Fibroblast of lung (primary cell): Measurements from ENCODE around the gene RMRP.

ENCODE experiments used
- CTCF ChIP-seq, 2 donors: IDR thresholded peaks in 1 of 2; conservative IDR thresholded peaks in 1 of 2; 1 replicate in 1 of 2; 2 replicates in 1 of 2; pipeline ENCODE4 v1.5.1; 2011 to 2012; ENCODE audit warnings: low read length in 2 of 2, control low read depth in 1 of 2, inconsistent platforms in 1 of 2, low read depth in 1 of 2, mild to moderate bottlenecking in 1 of 2
- EZH2 ChIP-seq: IDR thresholded peaks from 2 replicates; pipeline ENCODE4 v1.5.1; 2012; ENCODE audit warnings: low read length, control low read depth, mild to moderate bottlenecking; ENCODE audit errors: missing control alignments

GRCh38 chr9:35608221-35608620 is 49.6 kb downstream of the RMRP start:
- TF ChIP-seq EZH2 = no peak
- TF ChIP-seq CTCF (conservative IDR thresholded peaks at IDR 0.05 in 1 of 2, IDR thresholded peaks at IDR 0.05 in 1 of 2; ENCODE audit: low read depth in 1 of 2, low read length in 2 of 2) = no peak
